SK-N-SH treated with all-trans-retinoic acid at 6 μM for 48 hours (cell line): ENCODE data around the gene PCMT1.

Source experiments
- ATAC-seq: fragments of 200-7000 bp; cut with Tn5 transposase; 3 replicates; pipeline ENCODE4 v1.9.1; 2020; ENCODE audit warnings: mild to moderate bottlenecking, moderate library complexity
- ARNTL ChIP-seq: fragments of 450-650 bp; formaldehyde crosslinking; IDR thresholded peaks from 2 replicates; pipeline ENCODE4 v1.5.0; 2020; ENCODE audit warnings: low read depth, mild to moderate bottlenecking, moderate library complexity, borderline replicate concordance
- BACH2 ChIP-seq: fragments of 250-450 bp; sonication (Bioruptor Pico); IDR thresholded peaks from 2 replicates; pipeline ENCODE4 v1.9.0; 2021; ENCODE audit warnings: mild to moderate bottlenecking, borderline replicate concordance
- CREB5 ChIP-seq: fragments of 250-450 bp; sonication (Bioruptor Pico); IDR thresholded peaks from 2 replicates; pipeline ENCODE4 v1.5.1; 2020; ENCODE audit warnings: low read depth, mild to moderate bottlenecking, moderate library complexity
- CSDC2 ChIP-seq: fragments of 250-450 bp; sonication (Bioruptor Pico); IDR thresholded peaks from 2 replicates; pipeline ENCODE4 v1.5.0; 2020; ENCODE audit warnings: mild to moderate bottlenecking, moderate library complexity
- CSRNP3 ChIP-seq: fragments of 250-450 bp; sonication (Bioruptor Pico); IDR thresholded peaks from 2 replicates; pipeline ENCODE4 v1.5.1; 2021; ENCODE audit warnings: mild to moderate bottlenecking, moderate library complexity
- ESRRG ChIP-seq: fragments of 250-450 bp; sonication (Bioruptor Pico); IDR thresholded peaks from 2 replicates; pipeline ENCODE4 v1.6.1; 2021; ENCODE audit warnings: mild to moderate bottlenecking
- GLIS3 ChIP-seq: fragments of 250-450 bp; sonication (Bioruptor Pico); IDR thresholded peaks from 2 replicates; pipeline ENCODE4 v1.5.0; 2020; ENCODE audit warnings: mild to moderate bottlenecking, moderate library complexity
- PATZ1 ChIP-seq: fragments of 250-450 bp; sonication (Bioruptor Pico); IDR thresholded peaks from 2 replicates; pipeline ENCODE4 v1.8.0; 2020; ENCODE audit warnings: mild to moderate bottlenecking, moderate library complexity, borderline replicate concordance
- POU6F1 ChIP-seq: fragments of 250-450 bp; sonication (Bioruptor Pico); IDR thresholded peaks from 2 replicates; pipeline ENCODE4 v1.8.0; 2021; ENCODE audit warnings: low read depth, mild to moderate bottlenecking, moderate library complexity, borderline replicate concordance
- PPARA ChIP-seq: fragments of 250-450 bp; sonication (Bioruptor Pico); IDR thresholded peaks from 2 replicates; pipeline ENCODE4 v1.5.0; 2020; ENCODE audit warnings: mild to moderate bottlenecking, borderline replicate concordance
- RARB ChIP-seq: fragments of 250-450 bp; sonication (Bioruptor Pico); IDR thresholded peaks from 2 replicates; pipeline ENCODE4 v1.8.0; 2021; ENCODE audit warnings: mild to moderate bottlenecking, moderate library complexity
- SNAI2 ChIP-seq: fragments of 250-450 bp; sonication (Bioruptor Pico); IDR thresholded peaks from 2 replicates; pipeline ENCODE4 v1.5.0; 2020; ENCODE audit warnings: mild to moderate bottlenecking, moderate library complexity
- TCF4 ChIP-seq: fragments of 250-450 bp; sonication (Bioruptor Pico); IDR thresholded peaks from 2 replicates; pipeline ENCODE4 v1.8.0; 2021; ENCODE audit warnings: mild to moderate bottlenecking, moderate library complexity, borderline replicate concordance
- TOX ChIP-seq: fragments of 250-450 bp; sonication (Bioruptor Pico); IDR thresholded peaks from 2 replicates; pipeline ENCODE4 v1.8.0; 2021; ENCODE audit warnings: mild to moderate bottlenecking, moderate library complexity, borderline replicate concordance
- TSHZ2 ChIP-seq: fragments of 250-450 bp; sonication (Bioruptor Pico); IDR thresholded peaks from 2 replicates; pipeline ENCODE4 v1.5.0; 2020; ENCODE audit warnings: mild to moderate bottlenecking, moderate library complexity
- ZC3H10 ChIP-seq: fragments of 250-450 bp; sonication (Bioruptor Pico); IDR thresholded peaks from 2 replicates; pipeline ENCODE4 v1.5.1; 2021; ENCODE audit warnings: mild to moderate bottlenecking, moderate library complexity
- ZFP30 ChIP-seq: fragments of 450-650 bp; formaldehyde crosslinking; IDR thresholded peaks from 2 replicates; pipeline ENCODE4 v1.5.0; 2022; ENCODE audit warnings: mild to moderate bottlenecking, moderate library complexity
- ZNF70 ChIP-seq: fragments of 450-650 bp; formaldehyde crosslinking; IDR thresholded peaks from 2 replicates; pipeline ENCODE4 v1.5.0; 2020; ENCODE audit warnings: mild to moderate bottlenecking, moderate library complexity
- ZNF8 ChIP-seq: fragments of 450-650 bp; formaldehyde crosslinking; IDR thresholded peaks from 2 replicates; pipeline ENCODE4 v1.5.0; 2020; ENCODE audit warnings: mild to moderate bottlenecking, moderate library complexity

The PCMT1 gene

GRCh38 chr6:149820506-149820905, 71.0 kb downstream of the PCMT1 start:
- no peak for TF ChIP-seq TCF4 (CRISPR knock-in tag)
- TF ChIP-seq CSRNP3: no peak
- no peak for TF ChIP-seq PPARA (CRISPR knock-in tag)
- TF ChIP-seq ZFP30 (CRISPR knock-in tag): no peak
- no peak for TF ChIP-seq POU6F1 (CRISPR knock-in tag)
- no peak for TF ChIP-seq CREB5
- TF ChIP-seq GLIS3 (CRISPR knock-in tag): no peak
- TF ChIP-seq ARNTL (CRISPR knock-in tag): no peak

GRCh38 chr6:149821492-149821891, 72.0 kb downstream of the PCMT1 start:
- TF ChIP-seq ZC3H10 (CRISPR knock-in tag) (no peak), ARNTL (CRISPR knock-in tag) (no peak)
- TF ChIP-seq, all 23 proteins: peak for 0
- ATAC-seq: no peak

More at GRCh38 chr6:149820506-149820905, 71.0 kb downstream of the PCMT1 start:
- no peak for ATAC-seq

- TF ChIP-seq CSRNP3 (no peak), ESRRG (CRISPR knock-in tag) (no peak)
- no peak for ATAC-seq
Observed at GRCh38 chr6:149823013-149823412, 73.5 kb downstream of the PCMT1 start.

GRCh38 chr6:149825292-149825691, 75.8 kb downstream of the PCMT1 start:
- TF ChIP-seq POU6F1 (CRISPR knock-in tag) (no peak), ZC3H10 (CRISPR knock-in tag) (no peak), TOX (CRISPR knock-in tag) (no peak), GLIS3 (CRISPR knock-in tag) (no peak), RARB (CRISPR knock-in tag) (no peak), PATZ1 (CRISPR knock-in tag) (no peak), TCF4 (CRISPR knock-in tag) (no peak), ZFP30 (CRISPR knock-in tag) (no peak), PPARA (CRISPR knock-in tag) (no peak), BACH2 (CRISPR knock-in tag) (no peak), CSDC2 (CRISPR knock-in tag) (no peak), ZNF70 (CRISPR knock-in tag) (no peak), CREB5 (no peak), TSHZ2 (CRISPR knock-in tag) (no peak), ZNF8 (CRISPR knock-in tag) (no peak), SNAI2 (CRISPR knock-in tag) (no peak), CSRNP3 (no peak)
- no peak for ATAC-seq
